GM12892 (cell line): ENCODE data around the gene PRAME.
A peak's percentile ranks its signal among the peaks of the same experiment; 100 is the strongest.
"Not testable (repeated sequence)": the region's sequence is repeated elsewhere in the genome, so short reads cannot be mapped to it uniquely, and the experiment has no call there.

Source experiments
- DNase-seq: peaks from one replicate; pipeline ENCODE4 v3.0.0; 2011; ENCODE audit not compliant: insufficient read length
- FAIRE-seq: peaks from 2 replicates; lab custom pipeline; 2011; peaks lifted over from hg19 to GRCh38; lab: Jason Lieb, UNC
- POLR2A ChIP-seq: IDR thresholded peaks from 2 replicates; pipeline ENCODE4 v1.6.1; 2011; ENCODE audit warnings: low read depth, low read length, control low read depth
- POLR2AphosphoS5 ChIP-seq: IDR thresholded peaks from 2 replicates; pipeline ENCODE4 v1.6.1; 2011; ENCODE audit warnings: low read depth, low read length, control low read depth
- TAF1 ChIP-seq: IDR thresholded peaks from 2 replicates; pipeline ENCODE4 v1.6.1; 2011; ENCODE audit warnings: low read depth, mild to moderate bottlenecking, control low read depth, low read length, borderline replicate concordance

Gene PRAME

DNA sequence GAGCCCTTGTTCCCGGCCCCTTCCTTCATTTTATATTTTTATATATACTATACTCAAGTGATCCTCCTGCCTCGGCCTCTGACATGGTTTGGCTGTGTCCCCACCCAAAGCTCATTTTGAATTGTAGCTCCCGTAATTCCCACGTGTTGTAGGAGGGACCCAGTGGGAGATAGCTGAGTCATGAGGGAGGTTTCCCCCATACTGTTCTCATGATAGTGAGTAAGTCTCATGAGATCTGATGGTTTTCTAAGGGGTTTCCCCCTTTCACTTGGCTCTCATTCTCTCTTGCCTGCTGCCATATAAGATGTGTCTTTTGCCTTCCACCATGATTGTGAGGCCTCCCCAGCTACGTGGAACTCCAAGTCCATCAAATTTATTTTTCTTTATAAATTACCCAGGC, 31.8 kb downstream of the PRAME start:
- FAIRE-seq = no peak
- DNase-seq = no peak
- TF ChIP-seq POLR2A (no peak), TAF1 (no peak), POLR2AphosphoS5 (no peak)

DNA sequence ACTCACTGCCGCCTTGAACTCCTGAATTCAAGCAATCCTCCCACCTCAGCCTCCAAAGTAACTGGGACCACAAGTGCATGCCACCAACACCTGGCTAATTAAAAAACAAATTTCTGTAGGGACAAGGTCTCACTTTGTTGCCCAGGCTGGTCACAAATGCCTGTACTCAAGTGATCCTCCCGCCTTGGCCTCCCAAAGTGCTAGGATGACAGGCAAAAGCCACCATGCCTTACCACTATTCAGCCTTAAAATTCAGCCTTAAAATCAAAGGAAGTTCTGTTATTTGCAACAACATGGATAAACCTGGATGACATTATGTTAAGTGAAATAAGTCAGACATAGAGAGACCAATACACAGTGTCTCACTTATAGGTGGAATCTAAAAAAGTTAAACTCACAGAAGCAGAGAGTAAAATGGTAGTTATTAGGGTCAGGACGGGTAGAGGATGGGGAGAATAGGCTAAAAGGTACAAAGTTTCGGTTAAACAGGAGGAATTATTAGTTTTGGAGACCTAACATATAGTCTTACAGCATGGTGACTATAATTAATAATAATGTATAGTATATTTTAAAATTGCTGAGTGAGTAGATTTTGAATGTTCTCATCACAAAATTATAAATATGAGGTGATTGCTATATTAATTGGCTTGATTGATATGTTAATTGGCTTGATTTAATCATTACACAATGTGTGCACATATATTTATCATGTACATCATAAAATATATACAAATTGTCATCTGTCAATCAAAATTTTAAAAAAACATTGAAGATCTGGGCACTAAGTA, 32.7 kb downstream of the PRAME start:
- no peak for FAIRE-seq
- TF ChIP-seq POLR2A (no peak), POLR2AphosphoS5 (no peak), TAF1 (no peak)
- no peak for DNase-seq

GRCh38 chr22:22523494-22523893, 35.6 kb downstream of the PRAME start:
- DNase-seq (no peak), FAIRE-seq (no peak)
- TF ChIP-seq TAF1 (no peak), POLR2A (no peak), POLR2AphosphoS5 (no peak)

DNA sequence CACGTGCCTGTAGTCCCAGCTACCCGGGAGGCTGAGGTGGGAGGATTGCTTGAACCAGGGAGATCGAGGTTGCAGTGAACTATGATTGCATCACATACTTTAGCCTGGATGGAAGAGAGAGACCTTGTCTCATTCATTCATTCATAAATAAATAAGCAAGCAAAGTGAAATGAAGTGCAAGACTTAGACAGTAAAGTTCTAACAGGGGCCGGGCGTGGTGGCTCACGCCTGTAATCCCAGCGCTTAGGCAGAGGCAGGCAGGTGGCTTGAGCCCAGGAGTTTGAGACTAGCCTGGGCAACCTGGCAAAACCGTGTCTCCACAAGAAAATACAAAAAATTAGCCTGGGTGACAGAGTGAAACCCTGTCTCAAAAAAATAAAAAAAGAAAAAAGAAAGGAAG, 37.4 kb downstream of the PRAME start:
- FAIRE-seq (no peak), DNase-seq (no peak)
- TF ChIP-seq POLR2AphosphoS5 (no peak), TAF1 (no peak), POLR2A (no peak)

DNA sequence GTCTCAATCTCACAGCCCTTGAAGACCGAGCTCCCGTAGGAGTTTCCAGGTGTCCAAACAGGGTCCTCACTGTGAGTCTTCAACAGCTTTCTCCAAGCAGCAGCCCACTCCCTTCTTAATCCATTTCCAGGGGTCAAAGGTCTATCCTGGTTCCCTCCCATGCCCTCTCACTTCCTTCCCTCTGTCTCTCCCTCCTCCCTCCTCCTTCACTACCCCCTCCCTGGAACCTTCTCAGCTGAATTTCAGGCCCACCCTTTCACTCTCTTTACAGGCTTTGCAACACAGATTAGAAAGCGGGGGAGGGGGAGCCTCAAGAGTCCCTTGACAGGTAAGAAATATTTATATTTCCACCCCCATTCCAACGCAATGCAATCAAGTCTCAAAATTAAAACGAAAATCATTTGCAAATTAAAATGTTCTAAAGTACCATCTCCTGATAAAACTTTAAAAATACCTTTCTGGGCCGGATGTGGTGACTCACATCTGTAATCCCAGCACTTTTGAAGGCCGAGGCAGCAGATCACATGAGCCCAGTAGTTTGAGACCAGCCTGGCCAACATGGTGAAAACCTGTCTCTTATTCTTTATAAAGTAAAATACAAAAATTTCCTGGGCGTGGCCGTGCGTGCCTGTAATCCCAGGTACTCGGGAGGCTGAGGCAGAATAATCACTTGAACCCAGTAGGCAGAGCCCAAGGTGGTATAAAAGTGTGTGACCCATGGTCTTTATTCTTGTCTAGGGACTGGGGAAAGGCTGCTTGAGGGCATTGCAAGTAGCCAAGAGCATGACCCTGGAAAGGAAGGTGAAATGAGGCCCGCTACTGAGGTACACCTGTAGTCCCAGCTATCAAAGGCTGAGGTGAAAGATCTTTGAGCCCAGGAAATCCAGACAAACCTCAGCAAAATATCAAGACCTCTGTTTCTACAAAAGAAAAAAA, 38.1 kb downstream of the PRAME start:
- TF ChIP-seq POLR2AphosphoS5 (no peak), POLR2A (no peak), TAF1 (no peak)
- no peak for FAIRE-seq

DNA sequence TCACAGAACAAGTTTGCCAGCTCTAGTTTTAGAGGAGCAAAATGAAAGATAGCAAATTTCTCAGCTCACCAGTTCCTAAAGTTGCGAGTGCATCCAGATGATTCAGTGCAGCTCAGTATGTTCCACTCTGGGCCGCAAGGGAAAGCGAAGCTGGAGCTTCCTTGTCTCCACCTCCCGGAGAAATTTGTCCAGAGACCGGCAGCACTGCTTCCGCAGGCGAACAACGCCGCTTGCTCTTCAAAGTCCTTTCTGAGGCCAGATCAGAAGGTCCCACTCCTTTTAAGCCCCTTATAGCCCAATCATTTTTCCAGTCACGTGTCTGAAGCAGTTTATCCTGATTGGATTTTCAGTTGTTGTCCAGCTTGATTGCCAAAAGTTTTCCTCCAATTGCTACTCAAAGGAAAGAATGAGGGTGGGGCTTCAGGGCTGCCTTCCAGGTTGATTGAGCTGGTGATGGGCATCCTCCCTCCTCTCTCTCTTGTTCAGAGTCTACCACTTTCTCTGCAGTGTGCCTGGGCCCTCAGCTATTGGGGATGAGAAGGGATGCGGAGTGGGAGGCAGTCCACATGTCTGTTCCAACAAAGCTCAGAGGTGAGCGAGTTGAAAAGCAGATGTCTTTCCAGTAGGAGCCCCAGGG, 38.9 kb downstream of the PRAME start, which contains the start of gene ZNF280A:
Gene ZNF280A, minus strand, starts transcription at position 251 of the 637 bp plus-strand sequence. CDS start 4,640 bp downstream, outside the sequence.
- DNase-seq = no peak
- no peak for FAIRE-seq
- TF ChIP-seq POLR2A (no peak), POLR2AphosphoS5 (no peak), TAF1 (no peak)

More for the DNA sequence above, 38.1 kb downstream of the PRAME start:
- DNase-seq = no peak

- FAIRE-seq (no peak), DNase-seq (no peak)
- TF ChIP-seq POLR2AphosphoS5 = no peak
- no peak for TF ChIP-seq POLR2A
- TF ChIP-seq TAF1 = no peak
Observed at GRCh38 chr22:22519591-22519990, 39.5 kb downstream of the PRAME start.

DNA sequence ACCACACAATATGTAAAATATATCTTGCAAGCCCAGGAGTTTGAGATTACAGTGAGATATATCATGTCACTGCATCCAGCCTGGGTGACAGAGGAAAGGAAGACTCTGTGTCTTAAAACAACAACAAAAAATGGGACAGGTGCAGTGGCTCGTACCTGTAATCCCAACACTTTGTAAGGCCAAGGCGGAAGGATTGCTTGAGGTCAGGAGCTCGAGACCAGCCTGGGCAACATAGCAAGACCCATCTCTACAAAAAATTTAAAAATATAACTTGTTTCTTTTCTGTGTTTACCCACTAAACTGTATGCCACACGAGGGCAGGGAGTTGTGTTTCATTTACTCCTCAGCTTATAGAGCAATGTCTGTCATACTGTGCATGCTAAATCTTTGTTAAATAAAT, 42.1 kb downstream of the PRAME start:
- DNase-seq (no peak), FAIRE-seq (no peak)
- no peak for TF ChIP-seq TAF1
- no peak for TF ChIP-seq POLR2AphosphoS5
- no peak for TF ChIP-seq POLR2A

DNA sequence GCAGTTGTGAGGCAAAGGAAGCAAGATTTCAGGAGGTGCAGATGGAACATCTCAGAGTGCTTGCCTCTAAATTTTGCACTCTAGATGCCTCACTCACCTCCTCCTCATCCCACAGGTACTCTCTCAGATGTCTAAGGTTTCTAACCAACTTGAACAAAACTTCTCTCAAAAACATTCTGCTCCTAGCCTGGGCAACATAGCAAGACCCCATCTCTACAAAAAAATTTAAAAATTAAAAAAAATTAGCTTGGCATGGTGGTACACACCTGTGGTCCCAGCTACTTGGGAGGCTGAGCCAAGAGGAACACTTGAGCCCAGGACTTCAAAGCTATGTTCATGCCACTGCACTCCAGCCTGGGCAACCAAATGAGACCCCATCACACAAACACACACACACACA, 43.2 kb downstream of the PRAME start:
- DNase-seq = no peak
- FAIRE-seq = no peak
- TF ChIP-seq POLR2AphosphoS5 = no peak
- no peak for TF ChIP-seq TAF1
- TF ChIP-seq POLR2A = no peak

DNA sequence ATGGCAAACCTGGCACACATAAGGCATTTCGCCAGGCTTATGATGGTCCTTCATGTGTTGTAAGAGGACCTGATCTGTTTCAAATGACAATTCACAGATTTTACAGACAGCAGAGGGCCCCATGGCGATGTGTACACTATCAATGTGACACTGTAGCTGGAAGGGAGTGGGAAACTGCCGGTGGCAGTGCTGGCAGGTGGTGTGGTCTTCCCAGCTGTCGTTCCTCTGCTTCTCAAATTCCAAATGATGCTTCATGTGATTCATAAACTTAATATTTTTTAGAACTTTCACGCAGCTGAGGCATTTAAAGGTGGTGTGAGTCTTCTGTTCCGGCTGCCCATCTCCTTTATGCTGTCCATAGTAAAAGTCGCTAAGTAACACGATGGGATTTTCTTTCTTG, 44.6 kb downstream of the PRAME start:
- not testable (repeated sequence) for DNase-seq
- peak; percentile 83 for FAIRE-seq

DNA sequence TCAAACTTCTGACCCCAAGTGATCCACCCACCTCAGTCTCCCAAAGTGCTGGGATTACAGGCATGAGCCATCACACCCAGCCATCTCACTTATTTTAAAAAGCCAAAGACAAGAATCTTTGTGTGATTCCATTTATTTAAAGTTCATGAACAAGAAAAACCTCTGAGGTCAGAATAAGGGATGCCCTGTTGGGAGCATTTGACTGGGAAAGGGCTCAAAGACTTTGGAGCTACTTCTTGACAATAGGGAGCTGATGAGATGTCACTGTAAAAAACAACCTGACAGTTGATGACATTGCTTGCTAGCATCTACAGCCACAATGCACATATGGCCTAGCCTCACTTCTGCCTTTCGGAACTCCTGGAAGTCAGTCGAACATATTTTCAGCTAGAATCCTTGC, 45.4 kb downstream of the PRAME start:
- no peak for FAIRE-seq
- TF ChIP-seq TAF1 = no peak
- no peak for TF ChIP-seq POLR2AphosphoS5
- no peak for TF ChIP-seq POLR2A
- DNase-seq = no peak

DNA sequence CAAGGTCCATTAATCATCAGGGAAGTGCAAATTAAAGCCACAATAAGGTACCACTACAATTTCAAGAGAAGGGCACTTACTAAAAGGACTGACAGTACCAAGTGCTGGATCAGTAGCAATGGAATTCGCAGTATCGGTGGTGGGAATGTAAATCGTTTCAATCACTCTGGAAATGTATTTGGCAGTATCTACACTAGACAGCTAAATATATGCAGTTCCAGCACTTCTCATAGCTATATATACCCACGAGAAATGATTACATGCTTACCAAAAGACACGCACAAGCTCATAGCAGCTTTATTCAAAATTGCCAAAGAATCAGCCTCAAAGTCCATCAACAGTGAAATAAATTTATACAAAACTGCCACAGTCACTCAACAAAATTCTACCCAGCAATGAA, 46.1 kb downstream of the PRAME start:
- no peak for DNase-seq
- TF ChIP-seq POLR2A = no peak
- TF ChIP-seq POLR2AphosphoS5 = no peak
- no peak for TF ChIP-seq TAF1
- FAIRE-seq = no peak

GRCh38 chr22:22510833-22511232, 48.2 kb downstream of the PRAME start:
- not testable (repeated sequence) for FAIRE-seq, DNase-seq

GRCh38 chr22:22509912-22510311, 49.2 kb downstream of the PRAME start:
- FAIRE-seq, DNase-seq: not testable (repeated sequence)
